ENCODE results near the gene GJC2.

GRCh38 chr1:228156515-228156881 lies 6.8 kb downstream of the GJC2 start:
- TF ChIP-seq CTCF (IDR thresholded peaks at IDR 0.05; ENCODE audit: borderline replicate concordance, extremely low read depth, low read length, poor library complexity, severe bottlenecking) (no peak), EZH2 (IDR thresholded peaks at IDR 0.05; ENCODE audit: borderline replicate concordance, low read depth, low read length, severe bottlenecking) (no peak)

Data from DND-41 (cell line).